ENCODE measurements around the gene PPP5C. TPM values are rescaled to one million over a fixed set of nuclear protein-coding genes. Genes with fewer than 3 reads are reported as not detected.
"Not testable (repeated sequence)": the region's sequence is repeated elsewhere in the genome, so short reads cannot be mapped to it uniquely, and the experiment has no call there.

Gene PPP5C
- total RNA-seq, 2 experiments from 2014 or later, result 108 to 111 TPM

DNA sequence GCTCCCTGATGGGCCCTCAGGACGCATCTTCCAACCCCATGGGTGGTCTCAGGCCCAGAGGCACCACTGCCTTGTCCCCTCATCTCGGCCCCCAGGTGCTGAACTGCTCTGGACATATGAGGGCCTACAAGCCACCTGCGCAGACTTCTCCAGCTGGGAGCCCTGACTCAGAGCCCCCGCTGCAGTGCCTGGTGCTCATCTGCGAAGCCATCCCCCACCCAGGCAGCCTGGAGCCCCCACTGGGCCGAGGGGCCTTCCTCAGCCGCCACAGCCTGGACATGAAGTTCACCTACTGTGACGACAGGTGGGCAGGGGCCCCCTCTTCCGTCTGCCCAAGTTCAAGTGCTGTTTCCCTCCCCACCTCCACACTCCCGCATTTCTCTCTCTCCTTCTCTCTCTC is 37.8 kb upstream of the PPP5C start:
- CTCF ChIA-PET, result interaction anchor here (1.8 kb wide), 1 partner anchor 28 kb away, joined by 4 read pairs; no protein-coding TSS in a partner anchor
- Mint-ChIP-seq H3K4me1 (ENCODE audit: low read depth) (no peaks in the 10 kb centered on the region), H3K36me3 (ENCODE audit: low read depth) (no peaks in the 10 kb centered on the region), H3K9me3 (peaks cover 7% of the 10 kb centered on the region), H3K27me3 (no peaks in the 10 kb centered on the region), H3K27ac (no peak overlapping the region), H3K4me3 (no peak overlapping the region)
- intact Hi-C loops (cut with micrococcal nuclease), result no loop called here
- TF ChIP-seq, protein P1, sequence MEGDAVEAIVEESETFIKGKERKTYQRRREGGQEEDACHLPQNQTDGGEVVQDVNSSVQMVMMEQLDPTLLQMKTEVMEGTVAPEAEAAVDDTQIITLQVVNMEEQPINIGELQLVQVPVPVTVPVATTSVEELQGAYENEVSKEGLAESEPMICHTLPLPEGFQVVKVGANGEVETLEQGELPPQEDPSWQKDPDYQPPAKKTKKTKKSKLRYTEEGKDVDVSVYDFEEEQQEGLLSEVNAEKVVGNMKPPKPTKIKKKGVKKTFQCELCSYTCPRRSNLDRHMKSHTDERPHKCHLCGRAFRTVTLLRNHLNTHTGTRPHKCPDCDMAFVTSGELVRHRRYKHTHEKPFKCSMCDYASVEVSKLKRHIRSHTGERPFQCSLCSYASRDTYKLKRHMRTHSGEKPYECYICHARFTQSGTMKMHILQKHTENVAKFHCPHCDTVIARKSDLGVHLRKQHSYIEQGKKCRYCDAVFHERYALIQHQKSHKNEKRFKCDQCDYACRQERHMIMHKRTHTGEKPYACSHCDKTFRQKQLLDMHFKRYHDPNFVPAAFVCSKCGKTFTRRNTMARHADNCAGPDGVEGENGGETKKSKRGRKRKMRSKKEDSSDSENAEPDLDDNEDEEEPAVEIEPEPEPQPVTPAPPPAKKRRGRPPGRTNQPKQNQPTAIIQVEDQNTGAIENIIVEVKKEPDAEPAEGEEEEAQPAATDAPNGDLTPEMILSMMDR (IDR thresholded peaks at IDR 0.05), result no peak
- ATAC-seq, result no peak
- no peak for DNase-seq
- POLR2A ChIA-PET, result no interaction called here

DNA sequence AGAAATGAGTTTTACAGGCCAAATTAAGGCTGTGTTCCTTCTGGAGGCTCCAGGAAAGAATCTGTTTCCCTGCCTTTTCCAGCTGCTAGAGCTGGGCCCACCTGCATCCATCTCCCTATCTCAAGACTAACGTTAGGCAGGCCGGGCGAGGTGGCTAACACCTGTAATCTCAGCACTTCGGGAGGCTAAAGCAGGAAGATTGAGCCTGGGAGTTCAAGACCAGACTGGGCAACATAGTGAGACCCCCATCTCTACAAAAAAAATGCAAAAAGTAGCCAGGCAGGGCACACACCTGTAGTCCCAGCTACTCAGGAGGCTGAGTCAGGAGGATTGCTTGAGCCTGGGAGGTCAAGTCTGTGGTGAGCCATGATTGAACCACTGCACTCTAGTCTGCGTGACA is 35.4 kb upstream of the PPP5C start:
- Mint-ChIP-seq H3K27me3 (no peaks in the 10 kb centered on the region), H3K4me3 (no peak overlapping the region), H3K4me1 (ENCODE audit: low read depth) (no peaks in the 10 kb centered on the region), H3K9me3 (peaks cover 4% of the 10 kb centered on the region), H3K36me3 (ENCODE audit: low read depth) (no peaks in the 10 kb centered on the region), H3K27ac (no peak overlapping the region)
- POLR2A ChIA-PET, result no interaction called here
- intact Hi-C loops (cut with micrococcal nuclease), result no loop called here
- CTCF ChIA-PET, result no interaction called here
- ATAC-seq, result no peak
- no peak for DNase-seq
- TF ChIP-seq, protein P1 (IDR thresholded peaks at IDR 0.05), result no peak

DNA sequence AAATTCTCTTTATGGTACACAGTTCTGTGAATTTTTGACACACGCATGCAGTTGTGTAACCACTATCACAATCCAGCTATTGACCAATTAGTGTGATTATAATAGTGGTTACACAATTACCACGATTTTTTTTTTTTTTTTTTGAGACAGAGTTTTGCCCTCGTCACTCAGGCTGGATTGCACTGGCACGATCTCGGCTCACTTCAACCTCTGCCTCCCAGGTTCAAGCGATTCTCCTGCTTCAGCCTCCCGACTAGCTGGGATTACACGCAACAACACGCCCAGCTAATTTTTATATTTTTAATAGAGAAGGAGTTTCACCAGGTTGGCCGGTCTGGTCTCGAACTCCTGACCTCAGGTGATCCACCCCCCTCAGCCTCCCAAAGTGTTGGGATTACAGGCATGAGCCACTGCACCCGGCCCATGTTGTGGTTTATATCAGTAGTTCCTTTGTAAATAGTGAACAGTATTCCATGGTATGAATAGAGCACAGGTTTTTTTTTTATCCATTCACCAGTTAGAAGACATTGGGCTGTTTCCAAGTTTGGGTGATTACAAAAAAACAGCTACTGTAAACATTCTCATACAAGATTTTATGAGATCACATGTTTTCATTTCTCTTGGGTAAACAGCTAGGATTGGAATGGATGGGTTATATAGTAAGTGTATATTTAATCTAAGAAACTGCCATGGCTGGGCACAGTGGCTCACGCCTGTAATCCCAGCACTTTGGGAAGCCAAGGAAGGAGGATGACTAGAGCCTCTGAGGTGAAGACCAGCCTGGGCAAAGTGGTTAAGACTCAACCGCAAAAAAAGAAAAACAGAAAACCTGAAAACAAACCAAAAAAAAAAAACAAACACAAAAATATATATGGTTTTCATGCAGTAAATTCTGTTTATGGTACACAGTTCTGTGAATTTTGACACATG is 33.1 kb upstream of the PPP5C start:
- H3K4me3 Mint-ChIP-seq; H3K36me3 Mint-ChIP-seq (ENCODE audit: low read depth); DNase-seq; H3K4me1 Mint-ChIP-seq (ENCODE audit: low read depth); ATAC-seq; CTCF ChIA-PET; H3K9me3 Mint-ChIP-seq; H3K27me3 Mint-ChIP-seq; intact Hi-C loops (cut with micrococcal nuclease); H3K27ac Mint-ChIP-seq: not testable (repeated sequence)
- POLR2A ChIA-PET, result interaction anchor here (0.6 kb wide), 1 partner anchor 88 kb away, joined by 3 read pairs; no protein-coding TSS in a partner anchor

DNA sequence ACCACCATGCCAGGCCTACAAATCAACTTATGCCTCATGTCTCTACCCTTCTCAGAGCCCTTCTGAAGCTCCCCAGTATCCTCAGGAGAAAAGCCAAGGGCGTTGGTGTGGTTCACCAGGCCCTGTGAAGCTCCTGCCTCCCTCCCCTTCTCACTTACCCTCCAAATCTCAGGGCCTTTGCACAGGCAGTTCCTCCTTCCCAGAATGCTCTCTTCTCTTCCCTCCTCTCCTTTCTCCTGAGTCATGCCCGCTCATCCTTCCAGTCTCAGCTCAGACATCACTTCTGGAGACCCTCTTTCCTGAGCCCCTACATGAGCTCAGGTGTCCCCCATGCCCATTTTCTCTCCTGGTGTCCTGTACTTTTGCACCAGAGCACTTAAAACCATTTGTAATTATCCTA is 29.5 kb upstream of the PPP5C start:
- CTCF ChIA-PET, result no interaction called here

DNA sequence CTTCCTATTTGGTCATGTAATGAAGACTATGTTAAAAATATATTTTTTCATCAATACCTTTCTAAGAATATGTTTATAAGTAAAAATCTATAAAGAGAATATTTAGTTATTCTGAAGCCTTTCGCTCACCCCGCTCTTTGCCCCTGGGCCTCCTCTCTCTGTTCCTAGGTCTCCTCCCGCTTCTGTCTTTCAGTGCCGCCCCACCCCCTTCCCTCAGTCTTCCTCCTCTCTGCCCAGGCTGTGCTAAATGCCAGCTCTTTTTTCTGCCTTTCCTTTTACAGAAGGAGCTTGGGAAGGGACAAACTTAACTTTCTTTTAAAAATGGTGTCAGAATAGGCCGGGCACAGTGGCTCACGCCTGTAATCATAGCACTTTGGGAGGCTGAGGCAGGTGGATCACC is 27.3 kb upstream of the PPP5C start:
- CTCF ChIA-PET, result no interaction called here
- intact Hi-C loops (cut with micrococcal nuclease), result no loop called here
- no peaks in the 10 kb centered on the region for H3K27me3 Mint-ChIP-seq

More for the DNA sequence above, 29.5 kb upstream of the PPP5C start:
- DNase-seq (no peak), ATAC-seq (no peak)
- H3K27me3 Mint-ChIP-seq, result no peaks in the 10 kb centered on the region
- no peak overlapping the region for H3K27ac Mint-ChIP-seq
- TF ChIP-seq, protein P1 (IDR thresholded peaks at IDR 0.05), result no peak
- H3K4me1 Mint-ChIP-seq (ENCODE audit: low read depth), result no peaks in the 10 kb centered on the region
- POLR2A ChIA-PET, result no interaction called here
- H3K4me3 Mint-ChIP-seq, result no peak overlapping the region
- no peaks in the 10 kb centered on the region for H3K9me3 Mint-ChIP-seq
- H3K36me3 Mint-ChIP-seq (ENCODE audit: low read depth), result no peaks in the 10 kb centered on the region
- intact Hi-C loops (cut with micrococcal nuclease), result no loop called here

More for the DNA sequence above, 27.3 kb upstream of the PPP5C start:
- H3K4me3 Mint-ChIP-seq, result no peak overlapping the region
- TF ChIP-seq, protein P1 (IDR thresholded peaks at IDR 0.05), result no peak
- no peak for ATAC-seq
- H3K27ac Mint-ChIP-seq, result no peak overlapping the region
- no peaks in the 10 kb centered on the region for H3K4me1 Mint-ChIP-seq (ENCODE audit: low read depth)
- DNase-seq, result no peak
- no peaks in the 10 kb centered on the region for H3K36me3 Mint-ChIP-seq (ENCODE audit: low read depth)
- POLR2A ChIA-PET, result no interaction called here
- no peaks in the 10 kb centered on the region for H3K9me3 Mint-ChIP-seq
